Keratinocyte (primary cell): ENCODE measurements around the gene KAZALD1. TPM values are rescaled to one million over a fixed set of nuclear protein-coding genes. Genes with fewer than 3 reads are reported as not detected.

Experiments used
- DNase-seq: peaks from one replicate; pipeline ENCODE4 v3.0.0-alpha.2; 2011; ENCODE audit warnings: low read depth, missing footprints, low spot score
- FAIRE-seq: peaks from 2 replicates; lab custom pipeline; 2011; peaks lifted over from hg19 to GRCh38; lab: Jason Lieb, UNC
- H2AFZ ChIP-seq: 2 replicates; pipeline ENCODE4 v1.6.0; 2012; ENCODE audit warnings: low read length, control low read depth, inconsistent platforms; ENCODE audit not compliant: control insufficient read depth
- H3K27ac ChIP-seq: 2 replicates; pipeline ENCODE4 v1.5.1; 2011; ENCODE audit warnings: low read length; ENCODE audit not compliant: control insufficient read depth, insufficient read depth
- H3K27me3 ChIP-seq: 3 replicates; pipeline ENCODE4 v1.6.0; 2011; ENCODE audit warnings: low read length; ENCODE audit not compliant: control insufficient read depth, insufficient read depth; ENCODE audit errors: extremely low read depth
- H3K36me3 ChIP-seq, 2 experiments: 2 replicates in 1 of 2; 3 replicates in 1 of 2; pipeline ENCODE4 v1.5.1; 2011; ENCODE audit warnings: low read length in 2 of 2, mild to moderate bottlenecking in 1 of 2; ENCODE audit not compliant: control insufficient read depth in 2 of 2, insufficient read depth in 2 of 2; ENCODE audit errors: extremely low read depth in 1 of 2
- H3K4me1 ChIP-seq: 3 replicates; pipeline ENCODE4 v1.5.1; 2011; ENCODE audit warnings: low read length; ENCODE audit not compliant: control insufficient read depth, insufficient read depth; ENCODE audit errors: extremely low read depth
- H3K4me2 ChIP-seq: 3 replicates; pipeline ENCODE4 v1.6.0; 2011; ENCODE audit warnings: low read depth, low read length; ENCODE audit not compliant: control insufficient read depth, insufficient read depth; ENCODE audit errors: extremely low read depth
- H3K4me3 ChIP-seq, 3 experiments: fragments of 200-600 bp in 1 of 3; sonication (generic) in 1 of 3; 2 replicates in 2 of 3; 3 replicates in 1 of 3; pipeline ENCODE4 v1.5.1; 2011 to 2016; ENCODE audit warnings: low read length in 3 of 3, mild to moderate bottlenecking in 3 of 3, control low read depth in 2 of 3, inconsistent platforms in 1 of 3, low read depth in 1 of 3, mixed read lengths in 1 of 3, mixed run types in 1 of 3, moderate library complexity in 1 of 3; ENCODE audit not compliant: control insufficient read depth in 2 of 3, insufficient read depth in 2 of 3; ENCODE audit errors: extremely low read depth in 1 of 3
- H3K79me2 ChIP-seq: 2 replicates; pipeline ENCODE4 v1.6.0; 2012; ENCODE audit warnings: low read length; ENCODE audit not compliant: control insufficient read depth, insufficient read depth
- H3K9ac ChIP-seq: 3 replicates; pipeline ENCODE4 v1.6.0; 2011; ENCODE audit warnings: low read length; ENCODE audit not compliant: control insufficient read depth, insufficient read depth; ENCODE audit errors: extremely low read depth
- H3K9me1 ChIP-seq: 3 replicates; pipeline ENCODE4 v1.6.0; 2011; ENCODE audit warnings: low read length; ENCODE audit not compliant: control insufficient read depth, insufficient read depth; ENCODE audit errors: extremely low read depth
- H3K9me3 ChIP-seq: 2 replicates; pipeline ENCODE4 v1.5.1; 2012; ENCODE audit warnings: low read depth, low read length; ENCODE audit not compliant: control insufficient read depth
- H4K20me1 ChIP-seq: 3 replicates; pipeline ENCODE4 v1.6.0; 2011; ENCODE audit warnings: low read length; ENCODE audit not compliant: control insufficient read depth, insufficient read depth; ENCODE audit errors: extremely low read depth
- CTCF ChIP-seq, 3 experiments: IDR thresholded peaks in 1 of 3; conservative IDR thresholded peaks in 1 of 3; optimal IDR thresholded peaks in 1 of 3; 2 replicates in 2 of 3; 3 replicates in 1 of 3; pipeline versions ENCODE3 to v1.5.1; 2011; ENCODE audit warnings: low read length in 3 of 3, mild to moderate bottlenecking in 3 of 3, moderate library complexity in 2 of 3, control low read depth in 1 of 3, inconsistent platforms in 1 of 3; ENCODE audit not compliant: insufficient read depth in 2 of 3; ENCODE audit errors: extremely low read depth in 1 of 3
- EZH2 ChIP-seq: IDR thresholded peaks from one replicate; pipeline ENCODE4 v1.6.1; 2012; ENCODE audit warnings: inconsistent platforms, mild to moderate bottlenecking, low read length, moderate library complexity
- dilution Hi-C: fragments of 300-500 bp; cut with MboI; formaldehyde crosslinking; loops from one replicate; pipeline ENCODE4 v1.7.0; 2020; ENCODE audit warnings: low sequenced_read_pairs; ENCODE audit not compliant: extremely low pct_ligation_motif_present
- polyA plus RNA-seq, 5 experiments: library from polyadenylated mRNA; depleted of rRNA in 3 of 5; stranded (reverse) in 3 of 5; stranded (forward) in 1 of 5; unstranded in 1 of 5; fragments of >200 nt; gene quantifications; 1 replicate in 1 of 5; 2 replicates in 3 of 5; 3 replicates in 1 of 5; pipeline versions ENCODE4 v1.2.1 to v1.2.3, GENCODE V29; 2011 to 2012; ENCODE audit warnings: missing spikeins in 2 of 5, low read depth in 1 of 5, low replicate concordance in 1 of 5

Gene KAZALD1
- polyA plus RNA-seq, 1 donor (not counting 4 experiments of a cell fraction or from before 2014, with no cell fraction given), result 0.08 TPM

- Histone ChIP-seq H3K4me3 (no peak overlapping the region), H3K4me1 (peaks cover 9% of the 10 kb centered on the region), H3K9ac (no peak overlapping the region), H3K4me2 (no peak overlapping the region), H4K20me1 (no peaks in the 10 kb centered on the region), H2AFZ (no peak overlapping the region), H3K9me3 (no peaks in the 10 kb centered on the region), H3K79me2 (no peaks in the 10 kb centered on the region), H3K36me3 (no peaks in the 10 kb centered on the region), H3K27ac (no peak overlapping the region), H3K9me1 (no peaks in the 10 kb centered on the region), H3K27me3 (peaks cover 17% of the 10 kb centered on the region)
- peak; percentile 83 for FAIRE-seq
- DNase-seq, result no peak
- no peak for TF ChIP-seq EZH2
- no peak for TF ChIP-seq CTCF (optimal IDR thresholded peaks at IDR 0.05 in 1 of 3, IDR thresholded peaks at IDR 0.05 in 1 of 3, conservative IDR thresholded peaks at IDR 0.05 in 1 of 3; ENCODE audit: extremely low read depth in 1 of 3, insufficient read depth in 2 of 3, low read length in 3 of 3)
- dilution Hi-C loops, result no loop called here
Observed at GRCh38 chr10:101080933-101081931, 19.4 kb downstream of the KAZALD1 start.

GRCh38 chr10:101085846-101086245 is 24.1 kb downstream of the KAZALD1 start:
- DNase-seq, result no peak
- H4K20me1 ChIP-seq, result no peaks in the 10 kb centered on the region
- peaks cover 19% of the 10 kb centered on the region for H3K4me1 ChIP-seq
- TF ChIP-seq CTCF (optimal IDR thresholded peaks at IDR 0.05 in 1 of 3, IDR thresholded peaks at IDR 0.05 in 1 of 3, conservative IDR thresholded peaks at IDR 0.05 in 1 of 3; ENCODE audit: extremely low read depth in 1 of 3, insufficient read depth in 2 of 3, low read length in 3 of 3) (peak in 1 of 3 experiments; percentile 31), EZH2 (no peak)
- H2AFZ ChIP-seq, result no peak overlapping the region
- no peak overlapping the region for H3K9ac ChIP-seq
- no peak overlapping the region for H3K27ac ChIP-seq
- peaks cover 2% of the 10 kb centered on the region for H3K9me1 ChIP-seq
- H3K9me3 ChIP-seq, result no peaks in the 10 kb centered on the region
- peaks cover 21% of the 10 kb centered on the region for H3K27me3 ChIP-seq
- H3K36me3 ChIP-seq, result no peaks in the 10 kb centered on the region
- no peaks in the 10 kb centered on the region for H3K79me2 ChIP-seq
- H3K4me3 ChIP-seq, result no peak overlapping the region
- dilution Hi-C loops, result no loop called here
- no peak overlapping the region for H3K4me2 ChIP-seq
- peak; percentile 96 for FAIRE-seq
